HG02798 (cell line): ENCODE measurements around the gene MYB.
"Not testable (repeated sequence)": the region's sequence is repeated elsewhere in the genome, so short reads cannot be mapped to it uniquely, and the experiment has no call there.

Source experiments
- ATAC-seq: cut with Tn5 transposase; IDR thresholded peaks from one replicate; pipeline ENCODE4 v1.9.1; 2021; ENCODE audit warnings: mild to moderate bottlenecking; ENCODE audit not compliant: unreplicated experiment, poor library complexity

Gene MYB

DNA sequence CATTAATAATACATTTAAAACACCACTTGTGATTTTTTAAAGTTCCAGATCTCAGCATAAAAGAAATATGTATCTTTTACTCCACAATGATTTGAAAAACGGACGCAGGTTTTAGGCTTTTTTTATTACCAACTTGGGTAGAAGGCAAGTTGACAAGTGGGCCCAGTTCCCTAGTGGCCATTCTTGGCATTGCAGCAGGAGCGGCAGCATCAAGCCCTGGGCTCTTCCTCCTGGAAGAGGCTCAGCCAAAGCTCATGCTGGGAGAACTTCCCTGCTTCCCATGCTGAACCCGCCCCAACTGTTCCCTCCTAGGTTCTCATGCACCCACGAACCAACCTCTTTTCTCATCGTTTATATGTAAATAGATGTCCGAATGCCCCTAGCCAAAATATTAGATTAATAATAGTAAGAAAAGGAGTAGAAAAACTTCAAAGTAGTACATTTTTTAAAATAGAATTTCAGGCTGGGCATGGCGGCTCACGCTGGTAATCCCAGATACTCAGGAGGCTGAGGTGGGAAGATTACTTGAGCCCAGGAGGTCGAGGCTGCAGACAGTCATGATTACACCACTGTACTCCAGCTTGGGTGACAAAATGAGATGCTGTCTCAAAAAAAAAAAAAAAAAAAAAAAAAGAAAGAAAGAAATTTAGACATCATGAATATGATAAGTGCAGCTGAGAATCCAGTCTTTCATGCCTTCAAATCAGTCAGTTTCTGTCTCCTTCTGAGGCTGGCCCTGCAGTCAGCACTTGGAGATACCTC lies 18.2 kb upstream of the MYB start:
- no peak for ATAC-seq

- ATAC-seq, result peak; percentile 78
Measured at GRCh38 chr6:135163440-135163738, 17.7 kb upstream of the MYB start.

DNA sequence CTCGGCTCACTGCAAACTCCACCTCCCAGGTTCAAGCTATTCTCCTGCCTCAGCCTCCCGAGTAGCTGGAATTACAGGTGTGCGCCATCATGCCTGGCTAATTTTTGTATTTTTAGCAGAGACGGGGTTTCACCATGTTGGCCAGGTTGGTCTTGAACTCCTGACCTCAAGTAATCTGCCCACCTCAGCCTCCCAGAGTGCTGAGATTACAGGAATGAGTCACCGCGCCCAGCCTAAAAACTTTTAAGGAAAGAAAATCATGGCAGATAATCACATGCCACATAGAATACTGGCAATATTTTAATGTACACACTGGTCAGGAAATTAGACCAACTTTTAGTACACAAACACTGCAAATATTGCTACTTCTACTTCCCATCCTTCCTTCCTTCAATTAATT lies 16.7 kb upstream of the MYB start:
- ATAC-seq, result not testable (repeated sequence)

DNA sequence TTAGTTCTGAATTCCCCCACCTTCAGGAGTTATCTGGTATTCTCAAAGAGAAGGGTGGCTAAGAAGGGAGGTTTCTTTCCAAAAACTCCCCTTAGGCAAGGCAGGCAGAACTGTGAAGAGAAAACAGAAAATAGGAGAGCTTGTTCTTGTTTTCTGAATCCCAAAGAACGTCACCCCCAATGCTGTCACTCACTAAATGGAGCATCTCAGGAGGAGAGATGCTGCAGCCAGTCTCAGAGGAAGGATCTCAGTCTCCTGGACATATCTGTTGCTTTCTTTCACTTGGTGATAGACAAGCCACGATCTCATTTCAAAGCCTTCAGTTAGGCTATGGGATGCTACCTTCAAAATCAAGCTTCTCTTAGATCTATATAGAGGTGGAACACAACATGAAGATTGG lies 16.1 kb upstream of the MYB start:
- no peak for ATAC-seq

GRCh38 chr6:135166515-135166914 lies 14.6 kb upstream of the MYB start:
- no peak for ATAC-seq

DNA sequence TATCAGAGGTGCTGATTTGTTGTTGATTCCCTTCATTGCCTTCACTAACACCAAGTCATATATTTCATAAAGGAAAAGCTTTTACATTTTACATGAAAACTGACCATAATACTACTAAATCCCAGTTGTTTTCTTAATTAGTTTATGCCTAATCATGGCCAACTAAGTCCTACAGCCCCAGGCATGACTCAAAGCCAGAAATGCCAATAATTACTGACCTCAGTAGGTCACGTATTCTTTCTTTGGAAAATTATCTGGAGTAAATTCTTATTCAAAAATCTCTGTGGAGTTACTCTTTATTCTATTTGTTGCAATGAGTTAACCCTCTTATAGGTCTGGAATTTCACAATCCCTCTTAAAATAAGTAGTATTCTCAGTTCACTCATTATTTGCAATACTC lies 13.5 kb upstream of the MYB start:
- no peak for ATAC-seq

DNA sequence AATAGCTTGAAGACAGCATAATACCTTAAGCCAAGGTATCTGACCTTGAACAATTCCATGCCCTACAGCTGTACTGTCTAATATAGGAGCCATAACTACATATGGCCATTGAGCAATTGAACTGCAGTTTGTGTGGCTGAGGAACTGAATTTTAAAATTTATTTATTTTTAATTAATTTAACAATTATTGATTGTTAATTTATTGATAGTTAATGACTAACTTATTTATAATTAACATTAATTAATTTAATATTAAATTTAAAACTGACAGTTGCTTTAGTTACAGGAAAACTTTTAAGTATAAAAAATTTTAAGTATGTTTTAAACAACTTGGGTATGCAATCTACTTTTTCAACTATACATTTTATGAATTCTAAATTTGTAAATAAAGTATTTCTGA lies 12.3 kb upstream of the MYB start:
- no peak for ATAC-seq

DNA sequence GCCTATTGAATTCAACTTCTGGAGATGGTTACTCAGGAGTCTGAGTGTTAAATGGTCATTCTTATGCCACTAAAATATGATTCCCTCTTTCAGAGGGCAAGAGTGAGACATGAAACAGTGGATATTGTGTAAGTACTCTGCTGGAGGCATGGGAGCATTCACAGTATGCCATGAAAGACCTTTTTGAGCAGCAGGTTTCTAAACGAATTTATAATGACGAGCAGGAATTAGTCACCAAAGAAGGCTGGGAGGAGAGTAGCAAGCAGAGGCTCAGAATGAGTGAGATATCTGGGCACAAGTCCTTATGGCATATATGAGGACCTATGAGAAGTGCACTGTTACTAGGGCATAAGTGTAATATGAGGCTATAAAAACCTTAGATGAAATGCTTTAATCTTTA lies 10.9 kb upstream of the MYB start:
- peak; percentile 32 for ATAC-seq

DNA sequence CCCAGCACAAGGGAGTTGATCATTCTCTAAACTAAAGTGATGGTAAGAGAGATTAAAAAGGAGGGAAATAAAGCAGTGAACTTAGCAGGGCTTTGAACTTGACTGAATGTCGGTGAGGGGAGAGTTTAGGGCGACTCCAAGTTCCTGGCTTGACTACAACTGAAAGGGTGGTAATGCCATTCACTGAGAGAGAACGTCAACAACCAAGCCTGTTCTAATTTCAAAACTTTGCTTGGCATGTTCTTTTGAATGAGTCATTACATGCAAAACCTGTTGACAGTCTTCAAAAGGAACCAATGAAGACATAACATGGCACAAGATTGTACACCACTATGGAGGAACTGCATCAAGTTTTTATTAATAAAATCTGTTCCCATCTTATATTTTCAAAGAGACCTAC lies 10.3 kb upstream of the MYB start:
- ATAC-seq, result peak; percentile 41

GRCh38 chr6:135173242-135173988 lies 7.7 kb upstream of the MYB start:
- no peak for ATAC-seq

DNA sequence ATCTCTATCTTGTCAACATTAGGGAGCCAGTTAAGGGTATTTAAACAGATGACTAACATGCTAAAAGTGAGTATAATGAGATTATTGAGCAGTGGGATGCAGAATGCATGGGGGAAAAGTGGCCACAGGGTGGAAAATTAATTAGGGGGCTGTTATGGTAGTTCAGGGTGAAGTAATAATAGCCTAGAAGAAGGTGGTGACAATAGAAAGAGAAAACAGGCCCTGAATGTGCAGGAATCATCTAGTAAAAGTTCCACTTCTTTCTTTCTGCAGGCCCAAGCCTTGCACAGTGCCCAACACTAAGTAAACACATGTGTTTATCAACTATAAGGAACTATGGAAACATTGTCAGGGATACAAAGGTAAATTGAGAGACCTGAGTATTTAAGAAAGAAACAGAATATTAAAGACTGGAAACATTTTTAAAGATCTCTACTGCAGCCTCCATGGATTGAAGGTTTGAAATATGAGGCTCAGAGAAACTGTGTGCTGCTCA lies 7.1 kb upstream of the MYB start:
- ATAC-seq, result no peak

- ATAC-seq, result no peak
Measured at GRCh38 chr6:135176058-135176457, 5.0 kb upstream of the MYB start.

DNA sequence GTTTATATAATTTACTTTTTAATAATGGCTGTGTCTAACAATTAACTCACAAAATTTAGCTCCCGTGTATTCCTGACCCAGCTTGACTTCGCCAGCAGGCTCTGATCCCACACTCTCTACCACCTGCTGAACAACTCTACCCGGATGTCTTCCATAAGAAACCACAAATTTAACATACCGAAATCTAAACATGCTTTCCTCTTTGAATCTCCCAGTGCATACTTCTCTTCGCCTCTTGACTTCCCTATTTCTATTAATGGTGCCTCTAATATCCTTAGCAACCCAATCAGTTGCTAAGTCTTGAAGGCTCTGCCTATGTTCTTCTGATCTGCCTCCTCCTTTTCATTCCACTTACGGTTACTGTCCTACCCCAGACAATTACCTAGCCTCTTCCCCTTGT lies 4.6 kb upstream of the MYB start:
- no peak for ATAC-seq

GRCh38 chr6:135179372-135179771 lies 1.7 kb upstream of the MYB start:
- no peak for ATAC-seq

DNA sequence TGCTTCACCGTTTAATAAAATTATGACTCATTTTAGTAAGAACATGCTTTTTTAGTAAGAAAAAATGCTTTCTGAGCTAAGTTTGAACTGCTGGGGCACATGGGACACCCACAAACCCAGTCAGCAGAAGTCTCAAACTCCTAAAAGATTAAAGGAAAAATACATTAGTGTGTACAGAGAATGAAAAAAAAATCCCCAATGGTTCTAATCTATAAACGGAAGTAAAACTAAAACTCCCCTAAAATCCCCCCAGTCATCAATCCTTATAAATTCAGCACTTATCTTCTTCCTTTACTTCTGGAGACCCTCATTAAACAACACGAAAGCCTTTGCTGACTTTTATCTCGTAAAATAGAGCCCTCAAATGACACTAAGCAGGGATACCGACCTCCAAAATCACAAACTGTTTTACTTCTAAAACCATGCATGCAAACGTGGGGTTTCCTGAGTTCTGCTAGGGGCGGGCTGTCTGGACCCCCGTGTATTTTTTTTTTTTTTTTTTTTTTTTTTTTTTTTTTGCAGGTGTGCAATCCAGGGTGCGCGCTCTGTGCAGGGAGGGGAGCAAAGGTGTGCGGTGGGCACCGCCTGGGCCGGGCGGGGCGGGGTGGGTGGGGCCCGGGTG lies 1.1 kb upstream of the MYB start:
- no peak for ATAC-seq

DNA sequence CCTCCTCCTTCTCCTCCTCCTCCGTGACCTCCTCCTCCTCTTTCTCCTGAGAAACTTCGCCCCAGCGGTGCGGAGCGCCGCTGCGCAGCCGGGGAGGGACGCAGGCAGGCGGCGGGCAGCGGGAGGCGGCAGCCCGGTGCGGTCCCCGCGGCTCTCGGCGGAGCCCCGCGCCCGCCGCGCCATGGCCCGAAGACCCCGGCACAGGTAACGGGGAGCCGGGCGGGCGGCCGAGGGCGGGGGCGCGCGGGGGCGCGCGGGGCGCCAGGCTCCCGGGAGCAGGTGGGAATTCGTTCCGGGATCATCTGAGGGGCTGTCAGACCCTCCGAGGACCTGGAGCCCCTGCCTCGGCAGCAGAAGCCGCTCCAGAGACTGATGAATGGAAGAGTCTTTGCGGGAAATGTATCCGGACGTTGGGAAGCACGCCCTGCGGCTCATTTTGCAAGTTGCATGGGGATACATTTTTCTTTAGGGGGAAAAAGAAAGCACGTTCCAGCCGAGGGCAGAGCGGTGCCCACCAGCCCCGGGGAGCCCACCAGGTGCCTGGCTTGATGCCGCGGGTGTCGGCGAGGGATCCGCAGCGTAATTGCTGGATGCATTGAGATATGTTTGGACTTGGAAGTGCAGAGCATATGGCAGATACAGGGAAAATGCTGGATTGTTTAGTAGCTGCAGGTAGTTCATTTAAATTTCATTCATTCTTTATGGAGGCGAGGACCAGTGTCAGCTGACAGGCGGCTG lies 394 bp downstream of the MYB start:
- no peak for ATAC-seq

- peak; percentile 17 for ATAC-seq
Measured at GRCh38 chr6:135182071-135183001, 1.2 kb downstream of the MYB start.

DNA sequence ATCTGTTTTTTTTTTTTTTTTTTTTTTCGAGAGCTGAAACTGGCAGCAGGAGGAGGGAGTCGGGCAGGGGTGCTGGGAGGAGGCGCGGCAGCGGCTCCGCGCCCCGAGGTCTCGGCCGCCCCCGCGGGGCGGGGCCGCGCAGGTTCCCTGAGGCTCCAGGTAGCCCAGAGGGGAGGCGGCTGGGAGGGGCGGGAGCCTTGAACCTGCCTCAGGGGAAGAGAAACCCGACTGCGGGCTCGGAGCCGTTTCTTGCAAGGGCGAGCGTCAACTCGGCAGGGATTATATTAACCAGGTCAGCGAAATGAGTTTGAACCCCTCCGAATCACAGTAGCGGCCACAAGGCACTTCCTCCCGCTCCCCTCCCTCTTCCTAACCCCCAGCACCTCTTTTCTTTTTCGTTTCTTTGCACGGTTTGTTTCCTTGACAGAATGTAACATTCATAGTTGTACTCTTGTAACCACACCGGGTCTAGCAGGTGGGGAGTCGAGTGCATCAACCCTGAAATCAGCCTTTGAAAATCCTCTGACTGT lies 2.0 kb downstream of the MYB start:
- ATAC-seq, result peak; percentile 54
